ENCODE data around the gene CDC42. TPM values are rescaled to one million over a fixed set of nuclear protein-coding genes. Genes with fewer than 3 reads are reported as not detected.
"Not testable (repeated sequence)": the region's sequence is repeated elsewhere in the genome, so short reads cannot be mapped to it uniquely, and the experiment has no call there.

CDC42 gene
- total and polyA plus RNA-seq, 2 of the 4 experiments (the other 2 are of a cell fraction): 162 to 609 TPM

DNA sequence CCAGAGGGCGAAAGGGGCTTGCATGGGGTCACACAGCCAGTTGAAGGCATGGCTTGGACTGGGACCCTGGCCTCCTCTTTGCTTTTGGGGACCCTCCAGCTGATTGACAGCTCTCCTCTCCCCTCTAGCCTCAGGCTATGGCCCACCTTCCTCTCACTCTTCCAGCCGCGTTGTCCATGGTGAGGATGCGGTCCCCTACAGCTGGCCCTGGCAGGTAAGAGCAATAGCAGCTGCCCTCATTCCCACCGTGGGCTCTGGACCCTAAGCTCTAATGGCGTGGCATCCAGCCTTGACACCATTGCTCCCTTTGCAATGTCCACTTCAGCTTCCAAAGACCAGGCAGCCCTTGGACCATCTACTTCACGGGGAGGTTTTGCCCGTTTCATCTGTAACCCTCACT is 49.6 kb upstream of the CDC42 start:
- CTCF ChIA-PET; H3K9ac ChIP-seq (ENCODE audit: low read depth, low read length); H3K4me2 ChIP-seq (ENCODE audit: low read depth, low read length); H4K91ac ChIP-seq (ENCODE audit: insufficient read depth, low read depth, low read length); H3K79me1 ChIP-seq (ENCODE audit: low read depth in 1 of 2, low read length in 2 of 2); H2BK120ac ChIP-seq (ENCODE audit: low read depth, low read length); BruUV-seq (replicated peaks); intact Hi-C loops (cut with micrococcal nuclease); H3K4me3 ChIP-seq (ENCODE audit: insufficient read depth, low read depth, low read length); H3K18ac ChIP-seq (ENCODE audit: low read depth, low read length); H3K23ac ChIP-seq (ENCODE audit: low read depth, low read length); H3K36me3 ChIP-seq (ENCODE audit: control insufficient read depth, insufficient read depth, low read length); H2AFZ ChIP-seq (replicated peaks; ENCODE audit: low read length, poor library complexity); H3K9me3 ChIP-seq (ENCODE audit: control insufficient read depth, insufficient read depth, low read length); H3K14ac ChIP-seq (replicated peaks; ENCODE audit: low read depth, low read length); H3K27me3 ChIP-seq (ENCODE audit: control insufficient read depth, insufficient read depth, low read length); H3K4me1 ChIP-seq (ENCODE audit: control insufficient read depth, insufficient read depth, low read length); H3K27ac ChIP-seq (ENCODE audit: insufficient read depth, low read length); H4K20me1 ChIP-seq (ENCODE audit: insufficient read depth, low read length); H3K4ac ChIP-seq (ENCODE audit: low read depth, low read length); H4K8ac ChIP-seq (ENCODE audit: low read depth in 2 of 2, low read length in 2 of 2); H2BK20ac ChIP-seq (ENCODE audit: low read depth, low read length); H3K9me1 ChIP-seq (ENCODE audit: insufficient read depth, low read length); H2AK5ac ChIP-seq (ENCODE audit: low read depth, low read length); H4K5ac ChIP-seq (ENCODE audit: low read depth, low read length); ATAC-seq (ENCODE audit: low read depth); H2BK5ac ChIP-seq (ENCODE audit: low read depth, low read length, poor library complexity, severe bottlenecking); DNase-seq; in situ Hi-C loops (cut with MboI; ENCODE audit: low sequenced_read_pairs); H2AK9ac ChIP-seq (replicated peaks; ENCODE audit: low read depth, low read length, poor library complexity); dilution Hi-C loops (cut with HindIII; ENCODE audit: low sequenced_read_pairs, unreplicated experiment); H3K56ac ChIP-seq (ENCODE audit: extremely low read depth, insufficient read depth, low read length); H2BK15ac ChIP-seq (ENCODE audit: low read depth, low read length); POLR2A ChIA-PET (ENCODE audit: unreplicated experiment): not testable (repeated sequence)
- WGBS, 2 experiments (ENCODE audit: extremely low coverage in 2 of 2, insufficient read length in 1 of 2): no CpG with 5 or more reads among the region's 8 CpGs

DNA sequence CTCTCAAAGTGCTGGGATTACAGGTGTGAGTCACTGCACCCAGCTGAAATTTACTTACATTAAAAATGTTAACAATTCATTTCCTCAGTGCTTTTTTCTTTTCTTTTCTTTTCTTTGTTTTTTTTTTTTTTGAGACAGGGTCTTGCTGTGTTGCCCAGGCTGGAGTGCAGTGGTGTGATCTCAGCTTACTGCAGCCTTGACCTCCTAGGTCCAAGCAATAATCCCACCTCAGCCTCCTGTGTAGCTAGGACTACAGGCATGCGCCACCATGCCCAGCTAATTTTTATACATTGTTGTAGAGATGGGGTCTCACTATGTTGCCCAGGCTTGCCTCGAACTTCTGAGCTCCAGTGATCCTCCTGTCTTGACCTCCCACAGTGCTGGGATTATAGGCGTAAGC is 48.5 kb upstream of the CDC42 start:
- intact Hi-C loops (cut with micrococcal nuclease): not testable (repeated sequence)

More for the DNA sequence above, 48.5 kb upstream of the CDC42 start:
- H3K23ac ChIP-seq (ENCODE audit: low read depth, low read length); H2BK15ac ChIP-seq (ENCODE audit: low read depth, low read length); ATAC-seq (ENCODE audit: low read depth); H2BK20ac ChIP-seq (ENCODE audit: low read depth, low read length); H3K4me3 ChIP-seq (ENCODE audit: insufficient read depth, low read depth, low read length); H2BK120ac ChIP-seq (ENCODE audit: low read depth, low read length); H3K4me2 ChIP-seq (ENCODE audit: low read depth, low read length); BruUV-seq (replicated peaks); H2AK5ac ChIP-seq (ENCODE audit: low read depth, low read length); H4K8ac ChIP-seq (ENCODE audit: low read depth in 2 of 2, low read length in 2 of 2); H4K5ac ChIP-seq (ENCODE audit: low read depth, low read length); in situ Hi-C loops (cut with MboI; ENCODE audit: low sequenced_read_pairs); H3K36me3 ChIP-seq (ENCODE audit: control insufficient read depth, insufficient read depth, low read length); H3K18ac ChIP-seq (ENCODE audit: low read depth, low read length); H3K9me3 ChIP-seq (ENCODE audit: control insufficient read depth, insufficient read depth, low read length); POLR2A ChIA-PET (ENCODE audit: unreplicated experiment); CTCF ChIA-PET; H3K56ac ChIP-seq (ENCODE audit: extremely low read depth, insufficient read depth, low read length); H4K91ac ChIP-seq (ENCODE audit: insufficient read depth, low read depth, low read length); H4K20me1 ChIP-seq (ENCODE audit: insufficient read depth, low read length); H3K27me3 ChIP-seq (ENCODE audit: control insufficient read depth, insufficient read depth, low read length); H3K9me1 ChIP-seq (ENCODE audit: insufficient read depth, low read length); H2BK5ac ChIP-seq (ENCODE audit: low read depth, low read length, poor library complexity, severe bottlenecking); H2AK9ac ChIP-seq (replicated peaks; ENCODE audit: low read depth, low read length, poor library complexity); H3K14ac ChIP-seq (replicated peaks; ENCODE audit: low read depth, low read length); H3K9ac ChIP-seq (ENCODE audit: low read depth, low read length); DNase-seq; H2AFZ ChIP-seq (replicated peaks; ENCODE audit: low read length, poor library complexity); dilution Hi-C loops (cut with HindIII; ENCODE audit: low sequenced_read_pairs, unreplicated experiment); H3K27ac ChIP-seq (ENCODE audit: insufficient read depth, low read length); H3K4me1 ChIP-seq (ENCODE audit: control insufficient read depth, insufficient read depth, low read length); H3K4ac ChIP-seq (ENCODE audit: low read depth, low read length); H3K79me1 ChIP-seq (ENCODE audit: low read depth in 1 of 2, low read length in 2 of 2): not testable (repeated sequence)
- no CpG with 5 or more reads among the region's 3 CpGs for WGBS, 2 experiments (ENCODE audit: extremely low coverage in 2 of 2, insufficient read length in 1 of 2)

All from IMR-90 (cell line).